Measurements from ENCODE around the gene LHX4.

Gene LHX4

GRCh38 chr1:180229483-180230415 lies at the start of gene LHX4:
Gene LHX4 (plus strand): TSS chr1:180230264. CDS start chr1:180230530, 266 bp downstream.
- DNase-seq (ENCODE audit: low read depth in 2 of 2): peak in 1 of 2 donors; percentile 13

DNA sequence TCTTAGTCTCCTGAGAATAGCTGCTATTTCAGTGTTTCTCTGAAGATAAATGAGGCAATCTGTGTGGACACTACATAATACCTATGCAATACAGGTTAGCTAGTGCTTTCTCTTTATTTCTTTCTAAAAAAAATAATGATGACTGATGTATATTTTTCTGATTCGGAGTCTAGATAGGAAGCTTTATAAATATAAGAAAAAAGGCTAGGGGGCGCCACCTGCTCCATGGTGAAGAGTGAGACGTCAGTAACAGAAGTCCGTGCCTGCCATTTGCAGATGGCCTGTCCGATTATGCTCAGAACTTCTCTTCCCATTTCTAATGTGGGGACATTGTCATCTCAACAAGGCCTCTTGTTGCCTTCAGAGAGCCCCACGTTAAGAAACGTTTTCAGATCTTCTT lies 49.0 kb upstream of the LHX4 start:
- DNase-seq (ENCODE audit: low read depth in 2 of 2): no peak

DNA sequence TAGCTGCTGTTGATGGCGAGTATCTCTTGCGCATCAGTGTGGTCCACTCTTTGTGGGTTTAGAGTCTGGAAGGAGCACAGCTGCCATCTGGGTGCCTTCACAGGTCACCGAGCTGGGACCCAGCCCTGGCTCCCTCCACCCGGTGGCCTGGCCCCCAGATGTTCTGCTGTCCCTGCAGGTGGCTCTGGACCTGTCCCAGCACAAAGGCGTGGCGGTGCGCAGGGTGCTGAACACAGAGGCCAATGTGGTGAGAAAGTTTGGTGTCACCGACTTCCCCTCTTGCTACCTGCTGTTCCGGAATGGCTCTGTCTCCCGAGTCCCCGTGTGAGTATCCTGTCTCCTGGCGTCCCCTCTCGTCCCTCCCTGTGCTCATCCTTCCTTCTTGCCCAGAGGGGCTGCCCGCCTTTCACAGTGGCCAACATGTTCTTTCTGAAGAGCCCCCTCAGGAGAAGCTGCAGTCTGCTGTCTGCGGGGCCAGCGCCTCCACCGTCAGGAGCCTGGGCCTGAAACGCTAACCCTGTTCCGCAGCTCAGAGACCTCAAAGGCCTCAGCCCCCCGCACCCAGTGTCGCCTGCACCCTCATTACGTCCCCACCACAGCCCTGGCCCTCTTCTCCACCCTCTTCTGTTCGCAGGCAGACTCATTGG lies 47.9 kb upstream of the LHX4 start:
- no peak for DNase-seq (ENCODE audit: low read depth in 2 of 2)

GRCh38 chr1:180182643-180183311 lies 47.3 kb upstream of the LHX4 start:
- DNase-seq (ENCODE audit: low read depth in 2 of 2): no peak

GRCh38 chr1:180183426-180183825 lies 46.6 kb upstream of the LHX4 start:
- DNase-seq (ENCODE audit: low read depth in 2 of 2): no peak

DNA sequence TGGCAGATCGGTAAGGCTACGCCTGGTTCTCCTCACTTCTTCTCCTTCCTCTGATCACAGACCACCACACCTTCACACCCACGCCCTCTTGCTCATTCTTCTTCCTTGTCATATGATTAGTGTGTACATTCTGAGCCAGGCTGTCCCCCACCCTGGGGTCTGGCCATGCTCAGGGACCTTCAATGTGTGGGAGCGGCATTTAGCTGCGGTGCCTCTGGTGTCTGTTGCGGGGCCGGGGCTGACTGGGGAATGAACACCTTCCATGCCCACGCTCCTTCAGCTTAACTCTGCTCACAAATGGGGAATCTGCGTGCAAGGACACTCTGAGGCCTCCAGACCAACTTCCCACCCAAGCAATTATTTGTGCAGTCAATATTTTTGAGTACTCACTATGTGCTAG lies 46.0 kb upstream of the LHX4 start:
- DNase-seq (ENCODE audit: low read depth in 2 of 2): no peak

DNA sequence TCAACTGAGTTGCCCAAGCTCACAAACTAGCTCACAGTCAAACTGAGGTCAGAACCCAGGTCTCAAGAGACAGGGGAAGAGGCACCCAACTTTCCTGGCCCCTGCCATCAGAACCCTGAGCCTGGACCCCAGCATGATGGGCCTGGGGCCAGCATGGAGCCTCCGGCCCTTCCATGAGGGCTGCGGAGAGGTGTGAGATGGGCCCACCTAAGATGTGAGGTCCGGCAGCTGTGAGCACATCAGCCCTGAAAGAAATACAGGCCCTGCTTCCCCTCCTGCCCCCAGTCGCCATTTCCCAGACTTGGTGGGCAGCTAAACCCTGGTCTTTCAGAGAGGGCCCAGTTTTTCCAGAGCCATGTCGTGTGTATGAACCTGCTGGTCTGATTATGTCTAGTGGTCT lies 44.8 kb upstream of the LHX4 start:
- no peak for DNase-seq (ENCODE audit: low read depth in 2 of 2)

GRCh38 chr1:180185971-180186645 lies 44.0 kb upstream of the LHX4 start:
- no peak for DNase-seq (ENCODE audit: low read depth in 2 of 2)

DNA sequence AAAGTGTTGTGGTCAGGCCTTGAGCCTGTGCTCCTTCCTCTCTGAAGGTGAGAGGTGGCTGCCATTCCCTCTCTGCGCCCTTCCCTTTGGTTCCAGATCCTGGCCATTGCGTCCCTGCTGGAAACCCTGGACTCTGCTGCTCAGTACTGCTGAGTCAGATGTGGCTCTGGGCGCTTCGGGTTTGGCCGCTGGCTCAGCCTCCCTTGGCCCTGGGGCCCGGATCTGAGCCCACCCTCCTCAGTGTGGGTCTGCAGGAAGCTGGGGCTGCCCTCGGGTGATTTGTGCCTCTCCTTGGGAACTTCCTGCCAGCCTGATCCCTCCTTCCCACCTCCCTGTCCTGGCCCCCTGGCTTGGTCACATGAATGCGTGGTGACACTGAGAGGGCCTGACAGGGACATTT lies 43.2 kb upstream of the LHX4 start:
- no peak for DNase-seq (ENCODE audit: low read depth in 2 of 2)

DNA sequence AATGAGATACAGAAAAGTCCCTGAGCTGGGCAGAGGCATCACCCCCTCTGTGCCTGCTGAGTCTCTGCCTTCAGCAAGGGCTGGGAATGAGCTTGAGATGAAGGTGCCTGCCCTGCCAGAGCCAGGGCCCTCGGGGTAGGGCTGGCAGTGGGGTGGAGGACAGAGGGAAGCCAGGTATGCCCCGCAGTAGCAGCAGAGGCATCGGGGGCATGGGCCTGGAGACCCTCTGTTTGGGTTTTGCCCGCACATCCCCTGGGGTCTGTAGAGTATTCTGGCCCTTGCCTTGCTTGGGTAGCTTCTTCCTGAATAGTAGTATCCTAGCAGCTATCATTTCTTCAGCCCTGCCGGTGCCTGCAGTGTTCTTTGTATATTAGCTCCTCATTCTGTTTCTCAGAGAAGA lies 42.4 kb upstream of the LHX4 start:
- DNase-seq (ENCODE audit: low read depth in 2 of 2): no peak

GRCh38 chr1:180188091-180188506 lies 42.0 kb upstream of the LHX4 start:
- no peak for DNase-seq (ENCODE audit: low read depth in 2 of 2)

DNA sequence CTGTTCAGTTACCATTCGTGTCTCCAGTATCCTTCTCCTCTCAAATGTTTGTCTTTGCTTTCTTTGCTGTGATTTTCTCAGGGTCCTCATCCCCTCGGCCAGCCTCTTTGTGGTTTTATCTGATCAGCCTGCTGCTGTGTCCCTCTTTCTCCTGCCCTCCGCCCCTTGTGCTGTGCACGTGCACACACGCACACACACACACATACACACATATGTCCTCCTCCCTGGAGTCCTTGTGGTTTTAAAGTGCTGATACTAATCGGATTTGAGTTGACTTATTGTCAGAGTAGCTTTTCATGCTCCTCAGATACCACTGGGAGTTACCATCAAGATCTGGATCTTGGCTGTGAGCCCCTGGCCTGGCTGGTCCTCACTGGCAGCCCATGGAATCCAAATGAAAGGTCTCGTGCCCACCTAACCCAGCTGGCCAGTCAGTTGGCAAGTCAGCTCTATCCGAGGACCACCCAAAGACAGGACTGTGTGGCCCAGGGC lies 41.3 kb upstream of the LHX4 start:
- DNase-seq (ENCODE audit: low read depth in 2 of 2): no peak

DNA sequence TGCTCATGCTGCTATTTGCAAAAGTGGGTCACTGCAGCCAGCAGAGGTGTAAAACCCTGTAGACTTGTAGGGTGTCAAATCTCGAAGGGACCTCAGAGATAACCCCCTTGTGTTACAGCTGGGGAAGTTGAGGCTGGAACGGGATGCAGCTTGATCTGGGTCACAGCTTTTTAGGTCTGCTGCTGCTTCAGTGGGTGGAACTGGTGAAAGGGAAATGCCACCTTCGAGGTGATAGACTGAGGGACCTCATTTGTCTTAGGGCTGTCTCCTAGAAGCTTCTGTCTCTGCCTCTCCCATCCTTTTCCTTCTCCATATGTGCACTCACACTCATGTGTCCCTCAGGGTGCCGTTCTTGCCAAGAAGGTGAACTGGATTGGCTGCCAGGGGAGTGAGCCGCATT lies 40.0 kb upstream of the LHX4 start:
- DNase-seq (ENCODE audit: low read depth in 2 of 2): no peak

DNA sequence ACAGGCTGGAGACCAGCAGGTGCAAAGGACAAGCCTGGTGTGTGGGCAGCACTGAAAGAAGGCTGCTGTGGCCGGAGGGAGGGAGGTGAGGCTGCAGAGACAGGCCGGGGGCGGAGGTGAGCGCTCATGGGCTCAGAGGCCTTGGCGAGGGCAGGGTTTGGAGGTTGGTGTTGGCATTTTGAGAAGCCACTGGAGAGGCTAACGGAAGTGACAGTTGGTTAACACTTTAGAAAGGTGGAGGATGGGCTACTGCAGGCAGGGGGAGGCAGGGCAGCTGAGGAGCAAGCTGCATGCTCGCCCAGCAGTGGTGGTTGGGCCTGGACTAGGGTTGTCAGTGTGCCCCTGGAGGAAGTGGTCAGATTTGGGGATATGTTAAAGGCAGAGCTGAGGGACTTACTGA lies 37.9 kb upstream of the LHX4 start:
- no peak for DNase-seq (ENCODE audit: low read depth in 2 of 2)

- no peak for DNase-seq (ENCODE audit: low read depth in 2 of 2)
Measured at GRCh38 chr1:180193141-180194047, 36.7 kb upstream of the LHX4 start.

- no peak for DNase-seq (ENCODE audit: low read depth in 2 of 2)
Measured at GRCh38 chr1:180194048-180194425, 36.0 kb upstream of the LHX4 start.

DNA sequence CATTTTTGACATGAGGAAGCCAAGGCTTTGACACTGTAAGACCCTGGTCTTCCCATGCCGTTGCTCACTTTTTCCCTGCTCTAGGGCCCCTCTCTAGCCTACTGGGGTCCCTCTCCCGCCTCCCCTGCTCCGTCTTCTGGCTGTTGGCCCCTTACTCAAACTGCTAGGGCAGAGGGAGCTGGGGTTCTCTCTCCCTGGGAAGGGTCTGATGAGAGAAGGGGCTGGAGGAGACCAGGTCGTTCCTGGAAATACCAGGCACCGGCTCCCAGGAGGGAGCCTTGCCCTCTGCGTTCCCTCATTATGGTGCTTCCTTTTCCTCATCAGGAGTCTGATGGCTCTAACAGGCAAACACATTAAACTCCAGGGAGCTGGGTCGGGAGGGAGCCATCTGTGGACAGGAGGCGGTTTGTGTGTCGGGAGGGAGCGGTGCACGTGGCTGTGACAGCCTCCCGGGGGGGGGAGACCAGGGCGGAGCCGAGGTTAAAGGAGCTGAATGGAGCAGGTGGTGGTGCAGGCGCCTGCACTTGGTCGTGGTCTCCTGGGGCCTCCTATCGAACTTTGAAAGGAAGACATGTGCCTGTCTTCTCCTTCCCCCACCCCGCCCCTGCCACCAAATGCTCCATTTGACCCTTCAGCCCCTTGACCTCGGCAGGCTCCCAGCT lies 35.4 kb upstream of the LHX4 start:
- no peak for DNase-seq (ENCODE audit: low read depth in 2 of 2)

DNA sequence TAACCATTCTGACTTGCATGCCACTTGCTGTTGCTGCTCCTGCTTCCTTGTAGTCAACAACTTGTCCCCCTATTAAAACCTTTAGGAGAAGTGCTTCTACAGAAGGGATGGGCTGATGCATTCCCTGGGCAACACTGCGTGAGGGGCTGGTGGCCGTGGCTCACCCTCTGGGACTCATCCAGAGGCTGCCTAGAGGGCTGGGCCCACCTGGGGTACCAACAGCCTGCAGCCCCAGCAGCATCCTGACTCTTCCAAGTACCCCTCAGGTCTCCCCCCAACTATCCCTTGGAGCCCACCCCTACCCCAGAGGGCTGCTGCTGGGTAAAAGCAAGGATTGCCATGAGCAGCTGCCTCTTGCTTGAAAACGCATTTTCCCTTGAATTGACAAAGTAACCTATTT lies 34.7 kb upstream of the LHX4 start:
- DNase-seq (ENCODE audit: low read depth in 2 of 2): no peak

DNA sequence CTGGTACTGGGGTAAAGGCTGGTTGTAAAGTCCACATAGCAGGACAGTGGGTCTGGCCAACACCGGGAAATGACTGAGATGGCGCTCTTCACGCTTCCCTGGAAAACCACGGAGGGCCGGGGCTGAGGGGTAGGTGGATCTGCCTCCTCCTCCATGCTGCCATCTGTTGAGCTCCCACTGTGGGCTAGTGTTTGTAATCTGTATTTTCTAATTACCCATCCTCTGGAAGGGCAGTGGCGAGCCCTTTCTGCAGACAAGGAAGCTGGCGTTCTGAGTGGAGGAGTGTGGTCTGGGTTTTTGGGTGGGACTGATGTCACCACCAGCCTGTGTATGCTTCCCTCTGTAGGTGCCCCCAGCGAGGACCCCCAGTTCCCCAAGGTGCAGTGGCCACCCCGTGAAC lies 34.1 kb upstream of the LHX4 start:
- no peak for DNase-seq (ENCODE audit: low read depth in 2 of 2)

DNA sequence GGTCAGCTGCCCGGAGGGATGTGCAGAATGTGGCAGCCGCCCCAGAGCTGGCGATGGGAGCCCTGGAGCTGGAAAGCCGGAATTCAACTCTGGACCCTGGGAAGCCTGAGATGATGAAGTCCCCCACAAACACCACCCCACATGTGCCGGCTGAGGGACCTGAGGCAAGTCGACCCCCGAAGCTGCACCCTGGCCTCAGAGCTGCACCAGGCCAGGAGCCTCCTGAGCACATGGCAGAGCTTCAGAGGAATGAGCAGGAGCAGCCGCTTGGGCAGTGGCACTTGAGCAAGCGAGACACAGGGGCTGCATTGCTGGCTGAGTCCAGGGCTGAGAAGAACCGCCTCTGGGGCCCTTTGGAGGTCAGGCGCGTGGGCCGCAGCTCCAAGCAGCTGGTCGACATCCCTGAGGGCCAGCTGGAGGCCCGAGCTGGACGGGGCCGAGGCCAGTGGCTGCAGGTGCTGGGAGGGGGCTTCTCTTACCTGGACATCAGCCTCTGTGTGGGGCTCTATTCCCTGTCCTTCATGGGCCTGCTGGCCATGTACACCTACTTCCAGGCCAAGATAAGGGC lies 33.5 kb upstream of the LHX4 start:
- DNase-seq (ENCODE audit: low read depth in 2 of 2): no peak

All from stimulated activated CD4-positive, alpha-beta T cell treated with anti-CD3 and anti-CD28 coated beads, Interleukin-1b, Interleukin-23, amount 100 ng/mL, for 4 hours (primary cell).